GM18499 (cell line): ENCODE data around the gene DNAH8.

Source experiments
- ATAC-seq: cut with Tn5 transposase; IDR thresholded peaks from one replicate; pipeline ENCODE4 v1.9.1; 2021; ENCODE audit warnings: moderate number of reproducible peaks; ENCODE audit not compliant: insufficient read depth, unreplicated experiment

Gene DNAH8

DNA sequence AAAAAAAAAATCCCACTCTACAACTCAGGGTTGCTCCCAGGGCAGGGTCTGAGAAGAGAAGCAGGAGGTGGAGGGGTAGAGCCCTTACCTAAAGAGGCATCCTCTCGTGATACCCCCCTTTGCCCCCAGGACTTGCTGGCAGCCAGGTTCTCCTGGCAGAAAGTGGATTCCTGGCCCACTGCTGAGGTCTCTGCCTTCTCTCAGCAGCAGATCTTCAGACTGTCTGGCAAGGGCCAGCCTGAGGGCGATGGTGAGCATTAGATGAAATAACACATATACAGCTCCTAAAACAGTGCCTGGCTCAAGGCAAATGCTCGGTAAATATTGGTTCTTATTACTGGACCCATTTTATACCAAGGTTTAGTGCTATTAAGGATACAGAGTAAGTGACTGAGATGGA, 328.7 kb downstream of the DNAH8 start:
- no peak for ATAC-seq

DNA sequence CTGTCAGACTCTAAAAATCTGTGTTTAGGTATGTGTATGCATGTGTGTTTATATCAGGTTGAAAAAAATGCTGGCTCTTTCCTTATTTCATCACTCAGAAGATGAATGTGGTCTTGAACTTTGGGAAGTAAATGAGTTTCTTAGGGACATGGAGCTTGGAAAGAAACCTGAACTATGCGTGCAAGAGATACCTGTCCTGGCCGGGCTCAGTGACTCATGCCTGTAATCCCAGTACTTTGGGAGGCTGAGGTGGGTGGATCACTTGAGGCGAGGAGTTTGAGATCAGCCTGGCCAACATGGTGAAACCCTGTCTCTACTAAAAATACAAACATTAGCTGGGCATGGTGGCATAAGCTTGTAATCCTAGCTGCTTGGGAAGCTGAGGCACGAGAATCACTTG, 329.1 kb downstream of the DNAH8 start:
- ATAC-seq: no peak

DNA sequence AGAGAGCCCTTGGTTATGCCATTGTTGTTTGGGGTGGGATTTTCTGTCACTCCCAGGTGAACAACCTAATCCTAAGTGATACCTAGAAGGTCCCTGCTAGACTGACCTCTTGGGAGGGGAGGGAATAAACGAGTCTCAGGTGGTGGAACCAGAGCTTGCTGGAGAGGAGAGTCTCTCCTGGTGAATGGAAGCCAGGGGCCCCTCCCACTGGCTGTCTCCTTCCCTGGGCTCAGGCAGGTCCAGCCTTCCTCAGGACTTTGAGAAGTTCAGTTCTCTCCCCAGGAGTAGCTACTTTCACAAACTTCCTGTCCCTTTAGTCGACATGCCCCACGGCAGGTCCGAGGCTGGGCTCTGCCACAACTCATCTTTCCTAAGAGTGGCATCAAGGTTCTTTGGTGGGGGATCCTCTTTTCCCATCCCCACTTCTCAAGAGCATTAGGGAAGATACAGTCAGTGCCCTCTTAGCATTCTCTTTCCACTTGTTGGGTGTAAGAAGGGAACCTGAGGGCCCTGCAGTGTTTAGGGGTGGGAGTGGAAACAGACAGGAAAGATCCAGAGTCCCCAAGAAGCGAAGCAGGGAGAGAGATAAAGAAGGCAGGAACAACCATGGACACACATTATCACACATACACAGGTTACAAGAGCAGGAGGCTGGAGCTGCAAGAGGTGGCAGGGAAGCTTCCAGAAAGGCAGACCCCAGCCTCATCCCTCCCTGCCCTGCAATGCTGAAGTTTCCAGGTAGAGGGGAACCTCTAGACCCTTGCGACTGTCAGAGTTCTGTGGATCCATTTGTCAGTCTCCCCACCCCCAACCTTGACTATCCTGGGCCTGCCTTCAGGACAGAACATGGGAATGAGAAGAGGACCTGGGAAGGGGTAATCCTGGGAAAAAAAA, 332.6 kb downstream of the DNAH8 start:
- ATAC-seq: no peak

DNA sequence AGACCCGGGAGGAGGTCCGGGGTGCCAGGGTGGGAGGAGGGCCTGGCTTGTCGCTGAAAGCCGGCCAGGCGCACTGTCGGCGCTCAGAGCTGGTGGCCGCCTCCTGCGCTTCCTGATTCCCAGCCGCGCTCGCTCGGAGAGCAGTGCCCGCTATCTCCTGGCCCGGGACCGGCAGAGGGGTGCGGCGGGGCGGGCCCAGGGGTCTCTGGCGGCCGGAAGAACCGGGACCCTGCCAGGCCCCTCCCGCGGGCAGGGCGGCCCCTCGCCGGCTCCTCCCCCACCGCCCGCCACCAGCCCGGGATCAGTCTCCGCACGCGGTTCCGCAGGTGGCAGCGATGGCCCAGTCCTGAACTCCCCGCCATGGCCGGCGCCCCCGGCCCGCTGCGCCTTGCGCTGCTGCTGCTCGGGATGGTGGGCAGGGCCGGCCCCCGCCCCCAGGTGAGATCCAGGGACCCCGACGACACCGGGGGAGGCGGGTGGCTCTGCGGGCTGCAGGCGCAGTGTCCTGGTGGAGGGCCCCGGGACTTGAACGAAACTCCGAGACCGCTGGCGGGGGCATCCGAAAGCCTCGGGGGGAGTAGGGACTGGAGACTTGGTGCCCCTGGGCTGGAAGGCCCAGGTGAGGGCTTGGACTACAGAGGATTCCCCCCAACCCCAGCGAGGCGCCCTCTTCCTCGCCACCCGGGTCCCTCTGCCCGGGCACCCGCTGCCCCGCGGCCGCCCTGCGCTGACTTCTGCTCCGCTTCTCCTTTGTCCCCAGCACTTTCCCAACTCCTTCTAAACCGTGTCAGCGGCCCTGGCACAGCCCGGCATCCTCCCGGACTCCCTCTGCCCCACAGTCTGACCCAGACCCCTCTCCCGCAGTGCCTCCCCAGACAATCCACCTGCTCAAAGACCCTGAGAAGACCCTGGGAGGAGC, 333.6 kb downstream of the DNAH8 start, which contains the start of gene GLP1R:
TSS of gene GLP1R (plus strand) at position 301 of the 919 bp plus-strand sequence. CDS start at position 361, 60 bp downstream.
- ATAC-seq: no peak

DNA sequence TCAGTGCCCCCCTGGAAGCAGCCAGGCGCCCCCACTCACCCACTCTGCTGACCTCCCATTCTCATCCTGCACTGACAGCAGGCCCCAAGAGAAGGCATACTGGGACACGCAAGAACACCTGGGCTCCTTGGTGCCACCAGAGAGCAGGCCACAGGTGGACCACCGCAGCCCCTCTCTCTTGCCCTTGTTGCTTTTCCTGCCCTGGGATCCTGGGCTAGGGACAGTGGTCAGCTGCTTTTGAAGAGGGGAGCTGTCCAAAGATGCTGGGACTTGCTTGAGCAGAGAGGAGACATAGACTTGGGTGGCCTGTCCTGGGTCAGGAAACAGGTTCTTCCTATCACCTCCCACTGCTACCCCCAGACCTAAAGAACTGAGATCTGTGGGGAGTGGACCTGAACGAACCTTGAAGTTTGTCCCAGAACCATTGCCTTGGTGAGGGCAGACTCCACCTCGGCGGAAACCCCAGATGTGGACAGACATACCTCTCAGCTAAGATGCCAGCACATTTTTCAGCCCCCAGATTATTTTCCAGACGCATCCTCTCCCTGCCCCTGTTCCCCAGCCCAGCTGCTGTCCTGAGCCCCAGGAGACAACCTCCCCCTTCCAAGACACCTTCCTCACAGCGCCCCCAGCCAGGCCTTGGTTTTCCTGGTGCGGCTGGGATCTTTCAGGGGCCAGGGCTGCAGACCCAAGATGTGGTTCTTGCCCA, 334.6 kb downstream of the DNAH8 start:
- ATAC-seq: no peak

DNA sequence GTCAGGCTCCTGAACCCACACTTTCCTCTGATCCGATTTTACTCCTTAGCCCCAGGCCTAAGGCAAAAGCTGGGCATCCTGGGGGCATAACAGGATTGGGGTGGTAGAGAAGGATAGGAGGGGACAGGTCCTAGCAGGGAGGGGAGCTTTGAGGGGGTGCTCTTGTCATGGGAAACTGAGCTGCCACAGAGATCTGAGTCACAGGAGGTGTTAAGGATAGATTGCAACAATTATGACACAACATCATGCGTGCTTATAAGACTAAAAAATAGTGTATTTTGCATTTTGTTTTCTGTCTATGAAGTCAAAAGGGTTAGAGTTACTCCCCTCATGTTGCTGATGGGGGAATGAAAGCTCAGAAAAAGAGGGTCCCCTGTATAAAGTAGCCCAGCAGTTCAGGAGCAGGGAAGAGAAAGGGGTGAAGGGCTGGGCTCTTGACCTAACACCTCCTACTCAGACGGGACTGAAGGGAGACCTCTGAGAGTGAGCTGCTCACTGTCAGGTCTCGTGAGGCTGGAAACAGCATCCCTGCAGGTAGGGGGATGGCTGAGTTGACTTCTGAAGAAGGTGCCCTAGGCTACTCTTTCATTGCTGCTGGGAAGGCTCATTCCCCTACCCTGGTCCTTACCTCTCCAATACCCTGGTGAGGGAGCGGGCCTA, 335.5 kb downstream of the DNAH8 start:
- no peak for ATAC-seq

DNA sequence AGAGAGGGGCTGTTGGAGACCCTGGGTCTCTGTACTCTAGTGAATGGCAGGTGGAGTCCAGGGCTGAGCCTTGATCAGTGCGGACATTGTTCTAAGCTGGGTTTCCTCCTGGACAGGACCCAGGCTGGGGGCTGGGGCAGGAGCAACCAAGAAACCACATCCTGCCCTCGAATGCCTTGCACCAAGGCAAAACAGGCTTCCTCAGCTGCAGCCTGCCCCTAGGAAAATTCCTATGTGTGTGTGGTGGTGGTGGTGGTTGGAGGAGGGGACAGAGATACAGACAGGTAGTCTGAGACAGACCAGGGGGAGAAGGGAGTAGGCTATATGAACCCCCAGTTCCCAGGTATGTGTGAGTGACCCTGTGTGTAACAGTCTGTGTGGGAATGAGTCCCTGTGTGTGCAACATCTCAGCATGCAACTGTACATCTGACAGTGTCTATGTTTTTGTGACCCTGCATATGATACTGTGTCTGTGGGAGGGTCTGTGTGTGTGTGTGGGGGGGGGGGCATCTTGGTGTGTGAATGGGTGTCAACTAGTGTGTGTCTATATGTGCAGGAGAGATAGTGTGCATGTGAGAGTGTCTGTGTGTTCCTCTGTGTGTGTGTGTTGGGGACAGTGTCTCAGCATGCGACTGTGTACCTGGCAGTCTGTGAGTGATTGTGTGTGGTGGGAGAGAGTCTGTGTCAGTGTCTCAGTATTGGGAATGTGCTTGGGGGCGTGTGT, 336.4 kb downstream of the DNAH8 start:
- ATAC-seq: no peak

DNA sequence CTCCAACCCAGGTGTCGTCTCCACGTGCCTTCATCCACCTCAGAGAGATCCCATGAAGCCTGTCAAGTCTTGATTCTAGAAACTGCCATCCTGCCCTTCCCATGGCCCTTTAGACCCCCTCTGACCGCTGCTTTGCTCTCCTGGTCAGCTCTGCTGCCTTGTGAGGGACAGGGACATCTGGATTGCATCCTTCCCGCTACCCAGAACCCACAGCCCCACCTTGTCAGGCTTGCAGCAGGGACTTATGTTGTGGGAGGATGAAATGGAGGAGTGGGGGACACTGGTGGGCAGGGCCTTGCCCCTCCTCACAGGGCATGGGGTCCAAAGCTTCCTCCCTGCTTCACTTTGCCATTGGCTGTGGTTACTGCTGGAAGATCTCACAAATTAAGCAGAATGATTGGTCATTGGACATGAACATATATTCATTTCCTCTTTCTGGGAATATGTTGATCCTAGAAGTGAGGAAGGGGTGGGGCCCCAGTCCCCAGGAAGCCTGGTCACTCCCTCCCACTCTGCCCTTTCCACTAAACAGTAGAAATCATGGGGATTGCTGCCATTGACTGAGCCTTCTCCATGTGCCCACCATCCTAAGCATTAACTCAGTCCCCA, 338.0 kb downstream of the DNAH8 start:
- no peak for ATAC-seq

DNA sequence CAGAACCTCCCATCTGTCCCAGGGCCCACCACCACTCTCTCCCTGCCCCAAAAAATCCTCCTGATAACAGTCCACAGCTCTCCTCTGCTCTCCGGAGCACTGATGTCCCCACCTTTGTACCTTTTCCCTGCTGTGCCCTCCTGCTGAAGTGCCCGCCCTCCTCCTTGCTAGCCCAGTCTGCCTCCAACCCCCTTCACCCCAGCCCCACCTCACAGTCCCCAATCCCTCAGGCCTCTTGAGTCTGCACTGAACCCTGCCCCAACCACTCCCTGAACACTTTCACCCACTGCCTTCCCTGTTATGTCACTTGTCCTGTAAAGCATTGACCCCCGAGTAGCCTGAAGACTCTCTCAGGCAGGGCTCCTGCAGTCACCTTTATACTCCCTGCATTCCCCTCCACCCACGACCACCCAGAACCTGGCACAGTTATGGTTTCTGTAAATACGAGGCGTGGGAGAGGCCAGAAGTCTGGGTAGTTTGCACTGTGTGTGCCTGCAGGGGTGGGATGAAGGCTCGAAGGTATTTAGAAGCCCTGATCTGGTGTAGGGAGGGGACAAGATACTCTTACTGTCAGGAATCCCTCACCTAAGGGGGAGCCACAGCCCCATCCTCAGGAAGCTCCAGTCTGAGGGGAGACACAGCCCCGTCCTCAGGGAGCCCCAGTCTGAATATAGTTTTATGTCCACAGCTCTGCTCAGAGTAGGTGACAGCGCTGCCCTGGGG, 338.9 kb downstream of the DNAH8 start:
- no peak for ATAC-seq

DNA sequence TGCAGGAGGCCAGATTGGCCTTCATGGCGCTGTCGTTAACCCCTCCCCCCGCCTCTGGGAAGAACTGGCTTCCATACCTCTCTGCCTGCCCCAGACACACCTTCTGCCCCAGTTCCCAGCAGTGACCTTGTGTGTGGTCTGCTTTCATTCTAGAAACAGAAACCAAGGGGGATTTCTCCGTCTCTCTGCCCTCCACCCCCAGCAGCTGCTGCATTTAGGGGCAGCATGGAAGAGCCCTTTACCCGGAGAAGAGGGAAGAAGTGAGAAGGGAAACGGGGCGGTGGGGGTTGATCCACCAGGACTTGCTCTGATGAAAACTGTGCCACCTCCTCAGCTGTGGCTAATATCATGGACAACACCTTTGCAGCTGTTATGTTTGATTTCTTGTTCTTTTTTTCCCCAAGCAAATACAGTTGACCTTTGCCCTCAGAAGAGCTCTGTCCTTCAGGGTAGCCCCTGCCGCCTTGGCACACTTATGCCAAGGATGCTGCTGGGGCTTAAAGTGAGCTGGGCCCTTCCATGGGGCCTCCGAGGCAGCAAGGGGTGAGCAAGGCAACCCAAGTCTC, 339.5 kb downstream of the DNAH8 start:
- ATAC-seq: no peak

DNA sequence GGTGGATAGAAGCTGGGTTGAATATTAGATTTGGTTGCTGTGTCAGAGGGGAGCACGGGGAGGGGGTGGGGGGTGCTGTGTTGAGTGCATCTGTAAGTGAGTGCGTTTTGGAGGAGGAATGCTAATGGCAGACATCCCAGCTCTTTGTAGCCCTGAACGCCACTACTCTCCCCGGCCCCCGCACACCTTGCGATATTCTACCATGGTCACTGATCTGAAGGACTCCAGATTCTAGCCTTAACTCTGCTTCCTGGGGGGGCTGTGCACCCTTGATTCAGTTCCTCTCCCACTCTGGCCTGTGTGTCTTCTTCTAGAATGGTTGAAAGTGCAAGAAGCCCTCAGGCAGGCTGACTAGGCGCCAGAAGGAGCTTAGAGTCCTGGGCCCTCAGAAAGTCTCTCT, 340.6 kb downstream of the DNAH8 start:
- ATAC-seq: no peak

DNA sequence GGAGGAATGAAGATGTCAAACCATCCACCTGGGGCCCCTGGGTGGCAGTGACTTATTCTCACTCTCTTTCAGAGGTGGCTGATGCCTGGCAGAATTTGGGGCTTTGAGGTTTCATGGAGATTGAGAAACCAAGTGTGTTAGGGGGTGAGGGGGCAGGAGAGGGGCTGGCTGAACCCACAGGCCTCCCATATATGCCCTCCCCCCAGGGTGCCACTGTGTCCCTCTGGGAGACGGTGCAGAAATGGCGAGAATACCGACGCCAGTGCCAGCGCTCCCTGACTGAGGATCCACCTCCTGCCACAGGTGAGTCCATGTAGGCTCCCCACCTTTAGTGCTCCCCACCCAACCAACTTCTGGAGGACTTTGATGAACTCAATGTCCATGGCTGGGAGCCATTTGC, 341.1 kb downstream of the DNAH8 start:
- no peak for ATAC-seq

DNA sequence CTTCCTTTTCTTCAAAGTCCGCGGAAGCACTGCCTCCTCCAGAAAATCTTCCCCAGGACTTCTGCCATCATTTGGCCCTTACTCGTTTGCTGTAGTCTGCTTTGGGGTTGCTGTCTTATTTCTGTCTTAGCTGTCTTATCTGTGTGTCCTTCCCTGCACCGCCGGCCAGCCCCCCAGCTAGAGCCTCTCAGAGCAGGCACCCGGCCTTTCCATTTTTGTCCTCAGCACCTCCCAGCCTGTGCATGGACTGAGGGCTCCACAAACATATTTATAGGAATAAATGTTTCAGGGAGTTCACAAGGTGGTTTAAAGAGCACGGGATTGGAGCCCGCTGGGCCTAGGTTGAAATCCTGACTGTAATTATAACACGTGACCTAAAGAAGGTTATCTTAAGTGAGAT, 341.6 kb downstream of the DNAH8 start:
- no peak for ATAC-seq

DNA sequence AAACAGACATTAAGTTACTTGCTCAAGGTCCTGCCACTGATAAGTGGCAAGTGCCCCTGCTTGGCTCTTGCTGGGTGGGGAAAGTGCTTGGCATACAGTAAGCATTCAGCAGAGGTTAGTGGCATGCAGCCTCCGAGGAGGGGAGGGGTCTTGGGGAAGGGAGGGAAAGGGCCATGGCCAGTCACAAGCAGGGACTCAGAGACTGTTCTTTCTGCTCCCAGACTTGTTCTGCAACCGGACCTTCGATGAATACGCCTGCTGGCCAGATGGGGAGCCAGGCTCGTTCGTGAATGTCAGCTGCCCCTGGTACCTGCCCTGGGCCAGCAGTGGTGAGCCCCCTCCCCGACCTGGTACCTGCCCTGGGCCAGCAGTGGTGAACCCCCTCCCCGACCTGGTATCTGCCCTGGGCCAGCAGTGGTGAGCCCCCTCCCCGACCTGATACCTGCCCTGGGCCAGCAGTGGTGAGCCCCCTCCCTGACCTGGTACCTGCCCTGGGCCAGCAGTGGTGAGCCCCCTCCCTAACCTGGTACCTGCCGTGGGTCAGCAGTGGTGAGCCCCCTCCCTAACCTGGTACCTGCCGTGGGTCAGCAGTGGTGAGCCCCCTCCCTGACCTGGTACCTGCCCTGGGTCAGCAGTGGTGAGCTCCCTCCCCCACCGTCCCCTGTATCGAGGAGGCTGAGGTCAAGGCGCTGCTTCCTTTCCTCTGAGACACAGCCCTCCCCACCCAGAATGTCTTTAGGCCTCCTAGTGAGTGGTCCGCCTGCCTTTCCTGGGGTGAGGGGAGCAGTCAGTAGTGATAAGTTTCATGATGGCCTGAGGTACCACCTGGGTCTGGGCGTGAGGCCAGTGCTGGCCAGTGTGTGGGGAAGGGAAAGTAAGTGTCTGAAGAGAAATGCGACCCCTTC, 342.4 kb downstream of the DNAH8 start:
- no peak for ATAC-seq

DNA sequence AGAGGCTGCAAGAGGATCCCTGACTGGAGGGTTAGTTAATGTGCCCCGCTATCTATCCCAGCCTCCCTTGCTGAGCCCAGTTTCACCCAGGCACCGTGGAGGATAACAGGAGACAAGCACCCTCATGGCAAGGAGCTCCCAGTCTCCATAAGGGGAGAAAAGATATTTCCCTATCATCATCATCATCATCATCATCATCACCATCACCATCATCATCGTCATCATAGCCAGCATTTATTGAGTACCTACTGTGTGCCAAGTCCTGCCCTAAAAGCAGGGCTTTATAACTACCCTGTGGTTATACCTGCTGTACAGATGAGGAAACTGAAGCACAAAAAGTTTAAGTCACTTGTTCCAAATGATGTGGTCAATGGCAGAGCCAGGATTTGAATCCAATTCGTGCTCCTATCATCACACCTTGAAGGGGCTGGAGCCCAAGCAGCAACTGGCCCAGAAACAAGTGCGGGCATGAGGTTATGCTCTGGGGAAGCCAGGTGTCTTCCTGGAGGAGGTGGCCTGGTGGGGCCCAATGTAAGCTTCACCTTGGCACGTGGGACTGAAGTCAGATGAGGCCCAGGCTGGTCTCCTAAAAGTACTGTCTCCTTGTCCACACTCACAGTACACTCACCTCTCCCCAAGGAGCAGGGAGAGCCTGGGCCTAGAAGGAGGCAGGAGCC, 343.5 kb downstream of the DNAH8 start:
- no peak for ATAC-seq

DNA sequence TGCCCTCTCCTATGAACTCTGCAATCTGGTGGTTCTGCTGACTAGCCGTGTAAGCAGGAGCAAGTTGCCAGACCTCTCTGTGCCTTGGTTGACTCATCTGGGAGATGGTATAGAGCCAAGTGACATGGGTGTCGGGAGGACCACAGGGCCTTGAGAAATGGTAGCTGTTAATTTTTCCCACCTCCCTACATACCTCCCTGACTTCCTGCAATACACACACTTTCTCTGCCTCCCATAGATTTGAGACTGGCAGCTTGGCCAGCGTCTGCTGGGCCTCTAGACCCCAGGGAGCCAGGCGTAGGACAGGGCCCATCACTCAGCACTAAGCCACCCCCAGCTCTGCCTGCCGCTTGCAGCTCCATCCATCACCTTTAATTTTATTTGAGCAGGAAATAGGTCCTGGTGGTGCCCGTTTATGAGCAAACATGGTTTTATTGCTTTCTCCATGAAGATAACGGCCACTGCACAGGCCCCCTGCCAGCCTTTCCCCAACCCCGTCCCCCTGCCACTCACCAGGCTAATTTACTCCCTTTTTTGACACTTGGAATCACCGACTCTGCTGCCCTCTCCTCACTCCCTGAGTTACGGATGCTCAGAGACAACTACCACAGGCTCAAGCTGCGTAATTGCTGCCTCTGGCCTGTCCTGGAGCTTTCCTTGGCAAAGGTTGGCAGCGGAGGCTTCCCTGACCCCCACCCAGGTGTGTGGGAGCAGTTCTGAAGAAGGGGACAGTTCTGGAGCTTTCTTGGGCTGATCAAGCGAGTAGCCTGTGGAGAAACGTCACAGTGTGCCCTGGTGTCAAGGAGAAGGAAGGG, 344.6 kb downstream of the DNAH8 start:
- ATAC-seq: no peak
